NCI-H2081 (cell line): ENCODE results near the gene LRRD1.
A peak's percentile ranks its signal among the peaks of the same experiment; 100 is the strongest.
"Not testable (repeated sequence)": the region's sequence is repeated elsewhere in the genome, so short reads cannot be mapped to it uniquely, and the experiment has no call there.

Source experiments
- DNase-seq, 2 experiments: peaks; one replicate each; lab custom pipeline; 2025; lab: John Stamatoyannopoulos, UW

LRRD1 gene

GRCh38 chr7:92141161-92141560, 37.8 kb downstream of the LRRD1 start:
- no peak for DNase-seq

- DNase-seq, result no peak
Measured at GRCh38 chr7:92137557-92137956, 41.4 kb downstream of the LRRD1 start.

GRCh38 chr7:92135052-92135889, 43.7 kb downstream of the LRRD1 start:
- peak; percentile 29 to 61 for DNase-seq

- peak; percentile 97 to 98 for DNase-seq
Measured at GRCh38 chr7:92134271-92135051, 44.5 kb downstream of the LRRD1 start, which contains the start of gene CYP51A1. CYP51A1 (minus strand) TSS chr7:92134477; CDS start chr7:92134364, 113 bp downstream.

GRCh38 chr7:92133737-92134270, 45.1 kb downstream of the LRRD1 start:
- DNase-seq, result peak; percentile 65 to 73

- DNase-seq, result no peak
Measured at GRCh38 chr7:92133133-92133736, 45.7 kb downstream of the LRRD1 start.

- DNase-seq, result no peak
Measured at GRCh38 chr7:92131764-92132330, 47.1 kb downstream of the LRRD1 start.

- DNase-seq, result no peak
Measured at GRCh38 chr7:92131093-92131492, 47.8 kb downstream of the LRRD1 start.

- DNase-seq, result no peak
Measured at GRCh38 chr7:92121681-92122080, 57.3 kb downstream of the LRRD1 start.

GRCh38 chr7:92119213-92119759, 59.7 kb downstream of the LRRD1 start:
- no peak for DNase-seq

- DNase-seq, result no peak
Measured at GRCh38 chr7:92116949-92117348, 62.0 kb downstream of the LRRD1 start.

GRCh38 chr7:92115821-92116220, 63.1 kb downstream of the LRRD1 start:
- DNase-seq, result peak in 1 of 2 experiments; percentile 21

GRCh38 chr7:92110857-92111256, 68.1 kb downstream of the LRRD1 start:
- DNase-seq, result no peak

- no peak for DNase-seq
Measured at GRCh38 chr7:92108821-92109220, 70.1 kb downstream of the LRRD1 start.

GRCh38 chr7:92102862-92103261, 76.1 kb downstream of the LRRD1 start:
- DNase-seq, result not testable (repeated sequence)

GRCh38 chr7:92100534-92100933, 78.4 kb downstream of the LRRD1 start:
- no peak for DNase-seq

- DNase-seq, result no peak
Measured at GRCh38 chr7:92095380-92095779, 83.6 kb downstream of the LRRD1 start.
